GM18499 (cell line): ENCODE measurements around the gene GPRIN1.
"Not testable (repeated sequence)": the region's sequence is repeated elsewhere in the genome, so short reads cannot be mapped to it uniquely, and the experiment has no call there.

Source experiments
- ATAC-seq: cut with Tn5 transposase; IDR thresholded peaks from one replicate; pipeline ENCODE4 v1.9.1; 2021; ENCODE audit warnings: moderate number of reproducible peaks; ENCODE audit not compliant: insufficient read depth, unreplicated experiment

The GPRIN1 gene

GRCh38 chr5:176577312-176578176 is 32.4 kb downstream of the GPRIN1 start:
- ATAC-seq: no peak

- ATAC-seq: no peak
These were observed 34.2 kb downstream of the GPRIN1 start for GRCh38 chr5:176575488-176576422.

DNA sequence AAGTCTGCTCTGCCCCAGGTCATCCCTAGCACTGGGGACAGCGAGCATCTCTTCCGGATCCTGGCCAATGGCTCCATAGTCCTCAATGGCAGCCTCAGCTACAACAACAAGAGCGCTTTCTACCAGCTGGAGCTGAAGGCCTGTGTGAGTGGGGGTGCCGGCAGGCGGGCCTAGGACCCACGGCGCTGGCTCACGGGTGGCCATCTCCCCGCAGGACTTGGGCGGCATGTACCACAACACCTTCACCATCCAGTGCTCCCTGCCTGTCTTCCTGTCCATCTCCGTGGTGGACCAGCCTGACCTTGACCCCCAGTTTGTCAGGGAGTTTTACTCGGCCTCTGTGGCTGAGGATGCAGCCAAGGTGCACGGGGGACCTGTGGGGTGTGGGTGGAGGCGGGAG is 34.9 kb downstream of the GPRIN1 start:
- ATAC-seq: no peak

DNA sequence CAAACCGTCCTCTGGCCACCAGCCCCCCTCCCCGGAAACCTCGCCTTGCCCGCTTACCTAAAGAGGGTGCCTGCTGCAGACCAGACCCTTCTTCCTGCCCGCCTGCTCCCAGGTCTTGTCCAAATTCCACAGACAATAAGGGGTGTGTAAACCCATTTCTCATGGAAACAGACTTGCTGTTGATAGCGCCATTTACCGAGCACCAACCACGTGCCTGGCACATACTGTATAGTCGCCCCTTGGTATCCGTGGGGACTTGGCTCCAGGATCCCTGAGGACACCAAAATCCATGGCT is 35.7 kb downstream of the GPRIN1 start:
- no peak for ATAC-seq

DNA sequence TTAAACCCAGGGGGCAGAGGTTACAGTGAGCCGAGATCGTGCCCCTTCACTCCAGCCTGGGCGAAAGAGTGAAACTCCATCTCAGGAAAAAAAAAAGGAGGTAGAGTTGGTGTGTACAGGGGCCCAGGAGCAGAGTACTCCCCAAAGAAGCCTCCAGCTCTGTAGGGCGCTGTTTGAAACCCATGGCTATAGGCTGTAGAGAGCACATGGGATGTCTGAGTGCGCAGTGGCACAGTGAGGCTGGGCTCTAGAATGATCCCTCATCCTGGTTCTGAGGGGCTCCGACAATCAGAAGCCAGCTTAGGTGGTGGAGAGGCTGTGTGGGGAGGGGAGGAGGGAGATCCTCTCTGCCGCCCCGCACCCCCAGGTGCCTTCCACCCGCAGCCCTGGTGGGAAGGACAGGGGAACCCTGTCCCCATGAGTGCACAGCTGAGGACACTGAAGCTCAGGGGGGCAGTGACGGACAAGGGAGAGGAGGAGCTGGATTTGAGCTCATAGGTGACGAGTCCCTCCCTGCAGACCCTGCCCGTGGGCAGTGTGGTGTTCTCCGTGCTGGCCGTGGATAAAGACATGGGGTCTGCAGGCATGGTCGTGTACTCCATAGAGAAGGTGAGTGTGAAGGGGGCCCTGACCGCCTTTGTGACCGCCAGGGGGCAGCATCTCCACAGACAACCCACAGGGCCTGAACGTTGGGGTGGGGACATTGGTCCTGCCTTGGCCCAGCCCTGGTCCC is 36.2 kb downstream of the GPRIN1 start:
- ATAC-seq: no peak

DNA sequence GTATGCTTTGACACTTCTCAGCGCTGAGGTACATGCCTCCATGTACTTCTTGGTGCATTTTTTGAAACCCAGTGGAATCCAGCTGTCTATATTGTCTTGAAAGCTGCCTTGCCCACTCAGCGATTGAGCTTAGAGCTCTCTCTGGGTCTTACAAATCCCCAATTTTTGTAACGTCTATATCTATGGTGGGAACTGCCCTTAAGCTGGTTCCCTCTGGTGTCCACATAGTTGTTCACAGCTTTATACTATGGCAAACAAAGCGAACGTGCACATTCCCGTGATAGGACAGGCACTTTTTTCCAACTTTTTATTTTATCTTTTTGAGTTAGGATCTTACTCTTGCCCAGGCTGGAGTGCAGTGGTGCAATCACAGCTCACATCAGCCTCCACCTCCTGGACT is 39.9 kb downstream of the GPRIN1 start:
- no peak for ATAC-seq

DNA sequence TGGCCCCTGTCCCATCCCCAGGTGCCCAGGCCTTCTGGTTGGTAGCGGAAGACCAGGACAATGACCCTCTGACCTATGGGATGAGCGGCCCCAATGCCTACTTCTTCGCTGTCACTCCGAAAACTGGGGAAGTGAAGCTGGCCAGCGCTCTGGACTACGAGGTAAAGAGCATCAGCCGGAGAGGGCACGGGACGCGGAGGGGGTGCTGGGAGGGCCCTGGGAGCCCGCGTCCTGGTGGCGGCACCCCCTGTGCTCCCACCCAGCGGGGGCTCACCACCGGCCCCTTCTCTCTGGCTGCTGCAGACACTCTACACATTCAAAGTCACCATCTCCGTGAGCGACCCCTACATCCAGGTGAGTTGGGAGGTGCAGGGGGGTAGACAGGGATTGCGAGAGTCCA is 41.3 kb downstream of the GPRIN1 start:
- ATAC-seq: no peak

DNA sequence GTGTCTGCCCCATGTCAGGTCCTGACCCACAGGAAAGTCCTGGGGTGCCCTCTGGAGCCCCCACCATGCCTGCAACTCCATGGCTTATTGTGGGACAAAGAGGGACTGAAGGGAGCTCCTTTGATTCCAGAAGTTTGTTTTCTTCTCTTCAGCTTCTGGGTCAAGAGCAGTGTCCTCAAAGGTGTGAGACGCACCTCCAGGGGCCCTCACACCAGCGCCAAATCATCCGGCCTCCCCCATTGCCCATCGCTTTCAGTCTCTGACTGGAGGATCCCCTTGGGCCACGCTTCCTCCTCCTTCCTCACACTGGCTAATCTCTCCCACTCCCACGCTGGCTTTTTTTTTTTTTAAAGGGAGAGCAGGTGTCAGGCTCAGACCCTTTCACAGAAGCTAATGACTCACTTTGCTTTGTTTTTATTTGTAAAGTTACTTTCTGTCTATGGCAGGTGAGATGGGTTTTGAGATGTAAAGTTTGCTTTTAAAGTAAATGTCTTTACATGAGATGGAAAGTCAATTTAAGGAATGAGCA is 44.1 kb downstream of the GPRIN1 start:
- ATAC-seq: no peak

DNA sequence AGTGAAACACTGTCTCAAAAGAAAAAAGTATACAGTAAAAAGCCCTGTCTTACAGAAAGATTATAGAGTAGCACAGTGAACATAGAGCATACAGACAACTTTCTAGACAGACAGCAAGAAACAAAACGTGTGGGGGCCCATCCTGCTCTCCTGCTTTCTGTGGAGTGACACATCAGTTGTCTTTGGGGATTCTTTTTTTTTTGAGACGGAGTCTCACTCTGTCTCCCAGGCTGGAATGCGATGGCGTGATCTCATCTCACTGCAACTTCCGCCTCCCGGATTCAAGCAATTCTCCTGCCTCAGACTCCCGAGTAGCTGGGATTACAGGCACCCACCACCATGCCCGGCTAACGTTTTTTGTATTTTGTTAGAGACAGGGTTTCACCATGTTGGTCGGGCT is 46.0 kb downstream of the GPRIN1 start:
- ATAC-seq: no peak

DNA sequence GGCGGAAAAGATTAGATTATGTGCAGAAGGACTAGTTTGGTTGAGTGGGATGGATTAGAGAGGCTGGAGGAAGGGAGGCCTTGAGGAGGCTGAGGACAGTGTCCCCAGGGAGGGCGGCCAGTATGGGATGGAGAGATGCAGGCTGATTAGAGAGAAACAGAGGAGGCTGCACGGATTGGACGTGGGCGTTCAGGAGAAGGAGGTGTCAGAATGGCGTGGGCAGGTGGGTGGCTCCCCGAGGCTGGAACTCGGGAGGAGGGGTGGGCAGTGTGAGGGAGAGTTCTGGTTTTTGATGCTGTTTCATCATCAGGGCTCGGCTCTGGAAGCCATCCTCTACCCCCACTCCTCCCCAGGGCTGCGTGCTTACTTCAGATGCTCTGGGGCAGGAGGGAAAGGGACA is 47.8 kb downstream of the GPRIN1 start:
- ATAC-seq: no peak

- no peak for ATAC-seq
These were observed 48.7 kb downstream of the GPRIN1 start for GRCh38 chr5:176561259-176561658.

DNA sequence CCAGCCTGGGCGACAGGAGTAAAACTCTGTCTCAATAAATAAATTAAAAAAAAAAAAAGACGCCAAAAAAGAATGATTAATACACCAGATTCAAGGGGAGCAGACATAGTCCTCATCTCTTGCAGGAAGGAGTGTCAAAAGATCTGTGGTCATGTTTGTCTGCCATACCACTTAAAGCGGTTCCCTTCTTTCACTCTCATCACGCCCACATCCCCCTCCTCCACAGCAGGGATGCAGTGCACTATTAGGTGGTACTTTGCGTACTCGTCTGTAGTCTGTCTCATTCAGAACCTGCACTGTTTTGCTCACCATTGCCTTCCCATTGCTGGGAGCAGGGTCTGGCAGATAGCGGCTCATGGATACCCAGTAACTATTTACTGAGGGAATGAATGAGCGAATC is 49.6 kb downstream of the GPRIN1 start:
- no peak for ATAC-seq

DNA sequence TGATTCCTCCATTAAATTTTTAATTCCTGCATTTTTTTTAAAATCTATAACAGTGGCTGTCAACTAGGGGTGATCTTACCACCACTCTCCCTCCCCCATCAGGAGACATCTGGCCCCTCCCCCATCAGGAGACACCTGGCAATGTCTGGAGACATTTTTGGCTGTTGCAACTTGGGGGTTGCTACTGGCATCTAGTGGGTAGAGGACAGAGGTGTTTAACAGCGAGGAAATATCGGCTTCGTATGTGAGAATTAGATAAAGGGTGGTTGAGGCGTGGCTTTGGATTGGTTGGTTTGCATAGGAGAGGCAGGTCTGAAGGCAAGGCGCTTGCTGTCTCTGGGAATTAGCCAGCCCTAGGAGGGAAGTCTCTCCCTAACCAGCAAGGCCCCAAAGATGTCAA is 50.3 kb downstream of the GPRIN1 start:
- ATAC-seq: no peak

- ATAC-seq: no peak
These were observed 52.1 kb downstream of the GPRIN1 start for GRCh38 chr5:176557846-176558245.

DNA sequence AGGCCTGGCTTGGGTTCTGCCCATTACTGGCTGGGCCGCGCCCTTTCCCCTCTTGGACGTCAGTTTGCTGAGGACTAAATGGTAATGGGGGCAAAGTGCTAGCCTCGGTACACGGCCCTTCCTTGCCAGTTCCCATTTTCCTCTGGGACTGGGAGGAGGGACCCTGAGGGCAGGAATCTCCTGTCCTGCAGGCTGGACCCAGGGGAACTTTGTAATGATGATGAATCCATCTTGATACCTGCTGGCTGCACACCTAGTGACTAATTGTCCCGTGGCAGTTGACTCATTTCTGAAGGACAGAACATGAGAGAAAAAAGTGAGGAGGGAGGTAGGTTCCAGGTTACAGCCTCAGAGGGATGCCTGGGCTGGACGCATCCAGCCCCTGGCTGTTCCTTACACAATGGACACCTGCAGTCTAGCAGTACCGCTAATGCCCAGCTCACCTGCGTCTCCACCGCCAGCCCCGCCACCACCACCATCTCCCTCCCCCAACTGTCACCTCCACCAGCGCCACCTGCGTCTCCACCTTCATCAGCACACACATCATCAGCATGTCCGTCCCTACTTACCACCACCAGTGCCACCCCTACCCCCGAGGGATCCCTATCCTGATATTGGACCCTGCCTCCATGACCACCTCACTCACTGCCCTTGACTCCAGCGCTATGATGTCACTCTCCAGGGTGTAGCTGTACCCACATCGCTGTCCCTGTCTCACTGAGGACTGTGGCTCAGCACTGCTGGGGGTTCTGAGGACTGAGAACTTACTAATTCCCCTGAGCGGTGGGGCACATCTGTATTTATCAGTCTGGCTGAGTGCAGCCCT is 56.5 kb downstream of the GPRIN1 start:
- no peak for ATAC-seq

DNA sequence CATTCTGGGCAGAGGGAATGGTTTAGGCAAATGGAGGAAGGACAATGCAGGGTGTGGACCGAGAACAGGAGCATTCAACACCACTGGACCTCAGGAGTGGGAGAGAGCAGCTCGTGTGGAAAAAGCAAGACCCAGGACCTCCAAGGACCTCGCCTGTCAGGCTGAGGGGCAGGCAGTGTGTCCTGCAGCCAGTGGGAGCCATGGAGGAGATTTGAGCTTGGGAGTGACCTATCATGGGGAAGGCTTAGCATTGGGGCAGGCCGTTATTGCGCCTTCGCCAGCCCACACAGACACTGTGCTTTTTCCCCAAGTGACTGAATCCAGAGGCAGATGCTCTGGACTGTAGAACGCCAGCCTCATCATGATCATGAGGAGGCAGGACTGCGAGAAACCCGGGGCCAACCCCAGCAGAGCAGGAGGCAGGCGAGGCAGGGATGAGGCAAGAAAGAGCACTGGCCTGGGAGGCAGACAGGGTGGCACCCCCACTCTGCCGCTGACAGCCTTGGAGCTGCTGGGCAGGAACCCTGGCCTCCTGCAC is 57.6 kb downstream of the GPRIN1 start:
- ATAC-seq: no peak

DNA sequence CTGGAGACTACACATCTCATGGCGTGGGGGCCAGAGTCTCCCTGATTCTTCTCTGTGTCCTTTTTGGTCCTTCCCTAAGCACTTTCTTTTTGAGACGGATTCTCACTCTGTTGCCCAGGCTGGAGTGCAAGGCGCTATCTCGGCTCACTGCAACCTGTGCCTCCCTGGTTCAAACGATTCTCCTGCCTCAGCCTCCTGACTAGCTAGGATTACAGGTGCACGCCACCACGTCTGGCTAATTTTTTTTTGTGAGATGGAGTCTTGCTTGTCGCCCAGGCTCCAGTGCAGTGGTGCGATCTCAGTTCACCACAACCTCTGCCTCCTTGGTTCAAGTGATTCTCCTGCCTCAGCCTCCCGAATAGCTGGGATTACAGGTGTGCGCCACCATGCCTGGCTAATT is 59.0 kb downstream of the GPRIN1 start:
- not testable (repeated sequence) for ATAC-seq

DNA sequence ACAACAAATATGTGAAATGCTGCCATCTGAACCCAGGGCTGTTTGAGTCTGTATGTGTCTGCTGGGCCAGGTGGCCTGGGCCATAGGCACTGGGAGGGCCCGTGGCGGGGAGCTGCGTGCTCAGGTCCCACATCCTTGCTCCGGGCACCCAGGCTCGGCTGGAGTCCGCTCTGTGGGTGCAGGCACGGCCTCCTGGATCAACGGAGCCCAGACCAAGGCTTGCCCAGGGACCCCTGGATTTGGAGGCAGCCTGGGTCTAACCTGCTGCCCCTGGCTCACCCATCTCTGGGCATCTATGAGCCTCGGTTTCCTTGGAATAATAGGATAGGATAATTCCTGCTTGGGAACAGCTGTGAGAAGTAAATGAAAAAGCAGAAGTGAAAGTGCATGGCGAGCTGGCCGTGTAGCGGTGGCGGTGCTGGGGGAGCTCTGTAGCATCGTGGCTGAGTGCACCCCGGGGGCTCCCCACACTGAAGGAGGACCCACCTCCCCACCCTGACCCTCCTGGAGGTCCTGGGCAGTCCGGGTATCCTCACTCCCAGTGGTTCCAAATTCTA is 59.6 kb downstream of the GPRIN1 start:
- ATAC-seq: no peak

- ATAC-seq: no peak
These were observed 60.1 kb downstream of the GPRIN1 start for GRCh38 chr5:176549871-176550270.
